ENCODE data around the gene ST3GAL3.

DNA sequence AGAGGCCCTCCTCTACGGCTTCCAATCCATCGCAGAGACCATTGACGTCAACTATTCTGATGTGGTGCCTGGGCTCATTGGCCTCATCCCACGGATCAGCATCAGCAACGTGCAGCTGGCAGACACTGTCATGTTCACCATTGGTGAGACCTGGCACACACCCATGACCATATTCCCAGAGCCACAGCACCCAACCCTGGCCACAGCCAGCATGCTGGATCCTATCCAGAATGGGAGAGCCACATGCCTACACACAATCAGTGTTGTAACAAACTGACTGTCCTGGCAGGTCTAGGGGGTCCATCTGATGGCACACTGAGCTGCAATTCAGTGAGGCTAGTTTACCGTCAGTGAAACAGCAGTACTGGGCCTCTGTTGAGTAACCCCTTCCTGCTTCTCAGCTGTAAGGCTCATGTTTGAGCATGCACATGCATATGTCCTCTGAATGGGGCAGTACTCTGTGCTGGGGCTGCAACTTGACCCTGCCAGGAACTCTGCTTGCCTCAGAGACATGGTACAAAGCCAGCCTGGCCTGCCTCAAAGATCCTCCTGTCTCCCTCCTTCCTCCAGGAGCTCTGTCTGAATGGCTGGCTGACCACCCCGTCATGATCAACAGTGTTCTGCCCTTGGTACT is 250.2 kb downstream of the ST3GAL3 start:
- TF ChIP-seq, protein P1, sequence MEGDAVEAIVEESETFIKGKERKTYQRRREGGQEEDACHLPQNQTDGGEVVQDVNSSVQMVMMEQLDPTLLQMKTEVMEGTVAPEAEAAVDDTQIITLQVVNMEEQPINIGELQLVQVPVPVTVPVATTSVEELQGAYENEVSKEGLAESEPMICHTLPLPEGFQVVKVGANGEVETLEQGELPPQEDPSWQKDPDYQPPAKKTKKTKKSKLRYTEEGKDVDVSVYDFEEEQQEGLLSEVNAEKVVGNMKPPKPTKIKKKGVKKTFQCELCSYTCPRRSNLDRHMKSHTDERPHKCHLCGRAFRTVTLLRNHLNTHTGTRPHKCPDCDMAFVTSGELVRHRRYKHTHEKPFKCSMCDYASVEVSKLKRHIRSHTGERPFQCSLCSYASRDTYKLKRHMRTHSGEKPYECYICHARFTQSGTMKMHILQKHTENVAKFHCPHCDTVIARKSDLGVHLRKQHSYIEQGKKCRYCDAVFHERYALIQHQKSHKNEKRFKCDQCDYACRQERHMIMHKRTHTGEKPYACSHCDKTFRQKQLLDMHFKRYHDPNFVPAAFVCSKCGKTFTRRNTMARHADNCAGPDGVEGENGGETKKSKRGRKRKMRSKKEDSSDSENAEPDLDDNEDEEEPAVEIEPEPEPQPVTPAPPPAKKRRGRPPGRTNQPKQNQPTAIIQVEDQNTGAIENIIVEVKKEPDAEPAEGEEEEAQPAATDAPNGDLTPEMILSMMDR (tag by site-specific recombination; IDR thresholded peaks at IDR 0.05), result no peak
- TF ChIP-seq, protein P2, sequence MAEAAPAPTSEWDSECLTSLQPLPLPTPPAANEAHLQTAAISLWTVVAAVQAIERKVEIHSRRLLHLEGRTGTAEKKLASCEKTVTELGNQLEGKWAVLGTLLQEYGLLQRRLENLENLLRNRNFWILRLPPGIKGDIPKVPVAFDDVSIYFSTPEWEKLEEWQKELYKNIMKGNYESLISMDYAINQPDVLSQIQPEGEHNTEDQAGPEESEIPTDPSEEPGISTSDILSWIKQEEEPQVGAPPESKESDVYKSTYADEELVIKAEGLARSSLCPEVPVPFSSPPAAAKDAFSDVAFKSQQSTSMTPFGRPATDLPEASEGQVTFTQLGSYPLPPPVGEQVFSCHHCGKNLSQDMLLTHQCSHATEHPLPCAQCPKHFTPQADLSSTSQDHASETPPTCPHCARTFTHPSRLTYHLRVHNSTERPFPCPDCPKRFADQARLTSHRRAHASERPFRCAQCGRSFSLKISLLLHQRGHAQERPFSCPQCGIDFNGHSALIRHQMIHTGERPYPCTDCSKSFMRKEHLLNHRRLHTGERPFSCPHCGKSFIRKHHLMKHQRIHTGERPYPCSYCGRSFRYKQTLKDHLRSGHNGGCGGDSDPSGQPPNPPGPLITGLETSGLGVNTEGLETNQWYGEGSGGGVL (tag by site-specific recombination; IDR thresholded peaks at IDR 0.05), result no peak
- TF ChIP-seq MYNN (tag by site-specific recombination; IDR thresholded peaks at IDR 0.05; ENCODE audit: borderline replicate concordance) (no peak), ZBTB7A (tag by site-specific recombination; IDR thresholded peaks at IDR 0.05; ENCODE audit: low read depth) (no peak)
- TF ChIP-seq, protein P3, sequence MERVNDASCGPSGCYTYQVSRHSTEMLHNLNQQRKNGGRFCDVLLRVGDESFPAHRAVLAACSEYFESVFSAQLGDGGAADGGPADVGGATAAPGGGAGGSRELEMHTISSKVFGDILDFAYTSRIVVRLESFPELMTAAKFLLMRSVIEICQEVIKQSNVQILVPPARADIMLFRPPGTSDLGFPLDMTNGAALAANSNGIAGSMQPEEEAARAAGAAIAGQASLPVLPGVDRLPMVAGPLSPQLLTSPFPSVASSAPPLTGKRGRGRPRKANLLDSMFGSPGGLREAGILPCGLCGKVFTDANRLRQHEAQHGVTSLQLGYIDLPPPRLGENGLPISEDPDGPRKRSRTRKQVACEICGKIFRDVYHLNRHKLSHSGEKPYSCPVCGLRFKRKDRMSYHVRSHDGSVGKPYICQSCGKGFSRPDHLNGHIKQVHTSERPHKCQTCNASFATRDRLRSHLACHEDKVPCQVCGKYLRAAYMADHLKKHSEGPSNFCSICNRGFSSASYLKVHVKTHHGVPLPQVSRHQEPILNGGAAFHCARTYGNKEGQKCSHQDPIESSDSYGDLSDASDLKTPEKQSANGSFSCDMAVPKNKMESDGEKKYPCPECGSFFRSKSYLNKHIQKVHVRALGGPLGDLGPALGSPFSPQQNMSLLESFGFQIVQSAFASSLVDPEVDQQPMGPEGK (tag by site-specific recombination; IDR thresholded peaks at IDR 0.05), result no peak
- TF ChIP-seq, protein P4, sequence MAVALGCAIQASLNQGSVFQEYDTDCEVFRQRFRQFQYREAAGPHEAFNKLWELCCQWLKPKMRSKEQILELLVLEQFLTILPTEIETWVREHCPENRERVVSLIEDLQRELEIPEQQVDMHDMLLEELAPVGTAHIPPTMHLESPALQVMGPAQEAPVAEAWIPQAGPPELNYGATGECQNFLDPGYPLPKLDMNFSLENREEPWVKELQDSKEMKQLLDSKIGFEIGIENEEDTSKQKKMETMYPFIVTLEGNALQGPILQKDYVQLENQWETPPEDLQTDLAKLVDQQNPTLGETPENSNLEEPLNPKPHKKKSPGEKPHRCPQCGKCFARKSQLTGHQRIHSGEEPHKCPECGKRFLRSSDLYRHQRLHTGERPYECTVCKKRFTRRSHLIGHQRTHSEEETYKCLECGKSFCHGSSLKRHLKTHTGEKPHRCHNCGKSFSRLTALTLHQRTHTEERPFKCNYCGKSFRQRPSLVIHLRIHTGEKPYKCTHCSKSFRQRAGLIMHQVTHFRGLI (tag by site-specific recombination; IDR thresholded peaks at IDR 0.05), result no peak
- TF ChIP-seq, protein P5, sequence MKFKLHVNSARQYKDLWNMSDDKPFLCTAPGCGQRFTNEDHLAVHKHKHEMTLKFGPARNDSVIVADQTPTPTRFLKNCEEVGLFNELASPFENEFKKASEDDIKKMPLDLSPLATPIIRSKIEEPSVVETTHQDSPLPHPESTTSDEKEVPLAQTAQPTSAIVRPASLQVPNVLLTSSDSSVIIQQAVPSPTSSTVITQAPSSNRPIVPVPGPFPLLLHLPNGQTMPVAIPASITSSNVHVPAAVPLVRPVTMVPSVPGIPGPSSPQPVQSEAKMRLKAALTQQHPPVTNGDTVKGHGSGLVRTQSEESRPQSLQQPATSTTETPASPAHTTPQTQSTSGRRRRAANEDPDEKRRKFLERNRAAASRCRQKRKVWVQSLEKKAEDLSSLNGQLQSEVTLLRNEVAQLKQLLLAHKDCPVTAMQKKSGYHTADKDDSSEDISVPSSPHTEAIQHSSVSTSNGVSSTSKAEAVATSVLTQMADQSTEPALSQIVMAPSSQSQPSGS (tag by site-specific recombination; IDR thresholded peaks at IDR 0.05; ENCODE audit: low read depth), result no peak
